ENCODE results near the gene MEGF6.
"Not testable (repeated sequence)": the region's sequence is repeated elsewhere in the genome, so short reads cannot be mapped to it uniquely, and the experiment has no call there.

Gene MEGF6

DNA sequence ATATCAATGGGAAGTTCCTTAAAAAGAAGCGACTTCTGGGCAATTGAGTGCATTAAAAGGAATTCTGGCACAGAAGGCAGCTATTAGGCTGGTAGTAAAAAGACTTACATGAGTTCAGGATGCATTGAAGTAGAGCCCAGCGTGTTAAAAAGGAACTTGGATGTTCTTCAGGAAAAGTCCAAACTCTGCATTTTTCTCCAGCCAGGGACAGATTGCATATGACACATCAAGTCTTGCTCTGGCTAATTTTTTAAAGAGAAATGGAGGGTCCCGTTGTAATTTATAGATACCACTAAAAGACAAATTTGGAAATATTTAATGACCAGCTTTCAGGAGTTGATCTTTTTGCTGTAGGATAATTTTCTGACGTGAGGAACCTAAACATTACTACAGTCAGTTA is 14.7 kb upstream of the MEGF6 start:
- no peak for DNase-seq

GRCh38 chr1:3625151-3625907 is 14.0 kb upstream of the MEGF6 start:
- DNase-seq: no peak

DNA sequence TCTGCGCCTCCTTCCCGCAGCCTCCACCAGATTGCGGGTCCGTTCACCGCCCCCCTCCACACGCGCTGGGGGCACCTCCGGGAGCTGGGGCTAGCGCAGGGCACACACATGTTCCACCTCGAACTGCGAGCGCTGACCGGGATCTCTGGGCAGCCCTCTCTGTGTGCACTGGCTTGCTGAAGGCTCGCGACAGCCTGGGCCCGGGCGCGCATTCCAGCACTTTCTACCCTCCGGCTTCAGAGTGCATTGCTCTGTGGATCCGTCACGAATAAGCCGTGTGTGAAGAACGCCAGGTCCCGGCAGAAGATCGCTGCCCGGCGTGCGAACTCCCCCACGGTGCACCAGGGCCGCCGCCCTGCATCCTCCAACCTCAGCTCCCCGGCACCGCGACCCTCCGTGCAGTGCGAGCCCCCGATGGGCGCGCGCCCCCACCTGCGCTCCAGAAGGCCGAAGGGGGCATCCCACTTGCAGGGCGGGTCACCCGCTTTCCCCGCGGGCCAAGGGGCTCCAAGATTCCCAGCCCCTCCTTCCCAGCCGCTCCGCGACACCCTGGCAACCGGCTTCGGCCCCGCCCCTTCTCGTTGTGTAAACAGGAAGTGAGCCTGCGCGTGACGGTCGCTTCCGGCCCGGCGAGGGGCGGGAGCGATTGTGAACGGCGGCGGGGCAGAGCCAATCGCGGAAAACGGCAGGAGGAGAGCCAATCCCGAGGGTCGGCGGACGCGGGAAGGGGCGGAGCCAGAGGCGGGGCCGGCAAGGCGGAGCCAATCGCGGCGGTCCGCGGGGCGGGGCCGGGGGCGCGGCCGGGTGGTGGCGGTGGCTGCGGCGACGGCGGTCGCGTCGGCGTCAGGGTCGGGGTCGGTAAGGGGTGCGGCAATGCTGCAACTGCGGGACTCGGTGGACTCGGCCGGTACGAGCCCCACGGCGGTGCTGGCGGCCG is 13.2 kb upstream of the MEGF6 start, which contains the start of gene TPRG1L:
Gene TPRG1L (plus strand): TSS at position 816 of the 937 bp plus-strand sequence. CDS start 58 bp downstream, at position 874.
- peak; percentile 92 for DNase-seq

DNA sequence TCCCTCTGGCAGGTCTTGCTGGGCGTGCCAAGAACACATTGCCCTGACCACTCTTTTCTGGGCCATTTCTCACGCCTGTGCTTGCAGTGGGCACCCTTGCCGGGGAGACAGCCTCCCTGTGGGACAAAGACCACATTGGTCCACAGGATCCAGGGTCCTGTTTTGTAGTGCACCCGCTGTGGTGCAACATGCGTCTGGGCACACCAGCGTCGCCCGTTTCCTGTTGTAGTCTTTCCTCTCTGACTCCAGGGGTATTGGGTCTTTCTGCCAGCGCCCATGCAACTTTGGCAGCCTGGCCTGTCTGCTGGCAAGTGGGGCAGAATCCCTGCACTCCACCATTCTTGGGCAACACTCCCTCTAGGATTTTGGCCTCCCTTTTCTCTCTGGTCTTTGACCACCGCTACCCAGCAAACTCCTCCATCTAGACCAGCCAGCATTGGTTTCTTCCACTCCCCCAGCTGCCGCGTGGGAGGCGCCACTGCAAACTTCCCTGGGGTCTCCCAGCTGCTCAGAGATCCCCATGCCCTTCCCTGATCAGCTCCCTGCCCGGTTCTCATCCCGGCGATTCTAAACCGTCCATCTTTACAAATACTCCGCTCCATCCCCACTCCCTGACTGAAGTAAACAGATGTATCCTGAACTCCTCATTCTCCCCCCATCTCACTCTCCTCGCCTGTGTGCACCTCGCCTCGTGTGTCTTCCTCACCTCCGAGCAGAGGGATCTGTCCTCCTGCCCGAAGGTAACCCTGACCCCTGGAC is 12.3 kb upstream of the MEGF6 start:
- no peak for DNase-seq

DNA sequence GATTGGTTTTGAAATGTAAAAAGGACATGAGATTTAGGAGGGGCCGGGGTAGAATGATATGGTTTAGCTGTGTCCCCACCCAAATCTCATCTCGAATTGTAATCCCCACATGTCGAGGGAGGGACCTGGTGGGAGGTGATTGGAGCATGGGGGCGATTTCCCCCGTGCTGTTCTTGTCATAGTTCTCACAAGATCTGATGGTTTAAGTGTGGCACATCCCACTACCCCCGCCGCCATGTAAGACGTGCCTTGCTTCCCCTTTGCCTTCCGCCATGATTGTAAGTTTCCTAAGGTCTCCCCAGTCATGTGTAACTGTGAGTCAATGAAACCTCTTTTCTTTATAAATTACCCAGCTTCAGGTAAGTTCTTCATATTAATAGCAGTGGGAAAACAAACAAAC is 10.8 kb upstream of the MEGF6 start:
- not testable (repeated sequence) for DNase-seq

- DNase-seq: not testable (repeated sequence)
These were observed 9.9 kb upstream of the MEGF6 start for GRCh38 chr1:3621151-3621671.

GRCh38 chr1:3620708-3621107 is 9.4 kb upstream of the MEGF6 start:
- no peak for DNase-seq

- peak; percentile 19 for DNase-seq
These were observed 7.8 kb upstream of the MEGF6 start for GRCh38 chr1:3618881-3619671.

- DNase-seq: no peak
These were observed 7.2 kb upstream of the MEGF6 start for GRCh38 chr1:3618531-3618880.

- no peak for DNase-seq
These were observed 6.6 kb upstream of the MEGF6 start for GRCh38 chr1:3617806-3618345.

GRCh38 chr1:3616861-3617260 is 5.6 kb upstream of the MEGF6 start:
- DNase-seq: no peak

GRCh38 chr1:3614755-3615742 is 3.7 kb upstream of the MEGF6 start:
- DNase-seq: no peak

GRCh38 chr1:3612123-3612522 is 815 bp upstream of the MEGF6 start:
- no peak for DNase-seq

DNA sequence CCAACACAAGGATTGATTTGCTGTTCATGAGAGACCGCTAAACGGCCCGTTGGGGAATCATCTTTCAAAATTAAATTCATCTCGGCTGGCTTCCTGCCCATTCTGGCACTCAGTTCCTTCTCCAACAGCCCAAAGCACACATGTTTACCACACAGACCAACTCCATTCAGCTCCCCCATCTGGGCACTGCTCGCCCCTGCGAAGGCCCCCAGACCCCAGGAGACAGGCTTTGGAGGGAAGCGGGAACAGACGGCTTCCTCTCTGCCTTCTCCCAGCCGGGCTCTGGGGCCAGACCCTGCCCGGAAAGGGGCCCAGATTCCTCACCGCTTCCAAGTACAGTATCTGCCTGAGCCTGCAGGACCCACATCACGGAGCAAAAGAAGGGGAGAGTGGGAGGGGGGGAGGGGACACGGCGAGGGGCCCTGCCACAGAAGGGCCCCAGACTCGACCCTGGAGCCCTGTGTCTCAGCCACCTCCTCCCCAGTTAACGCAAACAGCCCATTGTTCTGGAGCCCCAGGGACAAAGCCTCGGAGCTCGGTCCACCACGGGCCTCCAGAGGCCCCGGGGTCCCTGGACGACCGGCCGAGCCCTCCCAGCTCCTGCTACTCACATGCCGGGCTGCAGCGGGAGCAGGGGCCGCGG is 660 bp downstream of the MEGF6 start:
- DNase-seq: no peak

GRCh38 chr1:3609769-3610526 is 1.4 kb downstream of the MEGF6 start:
- no peak for DNase-seq

GRCh38 chr1:3609016-3609768 is 2.1 kb downstream of the MEGF6 start:
- DNase-seq: no peak

DNA sequence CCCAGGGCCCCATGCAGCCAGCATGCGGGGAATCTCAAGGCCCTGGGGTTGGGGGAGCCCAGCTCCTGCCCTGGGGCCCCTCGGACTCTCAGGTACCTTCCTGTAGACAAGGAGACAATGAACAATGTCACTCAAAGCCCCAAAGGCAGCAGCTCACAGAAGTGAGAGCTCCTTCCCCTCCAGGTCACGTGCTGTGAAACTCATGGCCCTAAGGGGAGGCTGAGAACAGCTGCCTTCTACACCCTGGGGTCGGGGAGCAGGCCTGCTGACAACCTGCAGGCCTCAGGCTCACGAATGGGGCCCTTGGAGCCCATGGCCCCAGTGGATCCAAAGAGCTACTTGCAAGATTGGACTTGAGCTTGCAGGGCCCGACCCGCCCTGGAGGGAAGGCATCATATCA is 3.2 kb downstream of the MEGF6 start:
- no peak for DNase-seq

DNA sequence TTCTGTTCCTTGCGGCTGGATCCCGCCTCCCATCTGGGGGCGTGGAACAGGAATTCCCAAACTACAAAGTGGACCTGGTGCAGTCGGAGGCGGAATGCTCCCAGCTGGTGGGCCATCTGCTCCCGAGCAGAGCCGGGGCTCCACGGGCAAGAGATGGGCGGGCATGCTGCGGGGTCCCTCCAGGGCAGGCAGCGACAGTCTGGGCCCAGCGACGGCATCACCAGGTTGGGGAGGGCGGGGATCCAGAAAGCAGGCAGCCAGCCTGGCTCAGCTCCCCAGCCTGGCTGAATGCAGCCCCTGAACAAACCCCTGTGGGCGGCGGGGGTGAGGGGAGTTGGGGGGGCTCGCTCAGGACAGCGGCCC is 3.6 kb downstream of the MEGF6 start:
- DNase-seq: no peak
